Type B pancreatic cell (in vitro differentiated cells): Measurements from ENCODE around the gene ABCC12. TPM values are rescaled to one million over a fixed set of nuclear protein-coding genes. Genes with fewer than 3 reads are reported as not detected.

Experiments used
- DNase-seq: peaks from one replicate; pipeline ENCODE4 v3.0.0; 2021; ENCODE audit warnings: mixed read lengths; ENCODE audit not compliant: unreplicated experiment; ENCODE audit errors: extremely low spot score
- H3K27ac Mint-ChIP-seq: 2 replicates; pipeline ENCODE4 v1.8.0; 2021; ENCODE audit warnings: mild to moderate bottlenecking, mixed read lengths
- H3K27me3 Mint-ChIP-seq: 2 replicates; pipeline ENCODE4 v1.8.0; 2021; ENCODE audit warnings: mixed read lengths
- H3K36me3 Mint-ChIP-seq: 2 replicates; pipeline ENCODE4 v1.8.0; 2021; ENCODE audit warnings: mixed read lengths
- H3K4me1 Mint-ChIP-seq: one replicate; pipeline ENCODE4 v1.8.0; 2021; ENCODE audit warnings: mixed read lengths; ENCODE audit not compliant: unreplicated experiment
- H3K4me3 Mint-ChIP-seq: 2 replicates; pipeline ENCODE4 v1.8.0; 2021; ENCODE audit warnings: mild to moderate bottlenecking, mixed read lengths
- H3K9me3 Mint-ChIP-seq: 2 replicates; pipeline ENCODE4 v1.8.0; 2021; ENCODE audit warnings: mixed read lengths
- CTCF ChIP-seq: fragments of 200-600 bp; sonication (generic); conservative IDR thresholded peaks from 2 replicates; pipeline ENCODE4 v1.5.0; 2021; ENCODE audit warnings: antibody characterized with exemption, mild to moderate bottlenecking
- total RNA-seq: library from RNA; stranded (reverse); gene quantifications from 2 replicates; pipeline ENCODE4 v1.2.1, GENCODE V29; 2021; ENCODE audit warnings: low replicate concordance

ABCC12 gene
- total RNA-seq, 1 donor from 2014 or later: 0.10 TPM

DNA sequence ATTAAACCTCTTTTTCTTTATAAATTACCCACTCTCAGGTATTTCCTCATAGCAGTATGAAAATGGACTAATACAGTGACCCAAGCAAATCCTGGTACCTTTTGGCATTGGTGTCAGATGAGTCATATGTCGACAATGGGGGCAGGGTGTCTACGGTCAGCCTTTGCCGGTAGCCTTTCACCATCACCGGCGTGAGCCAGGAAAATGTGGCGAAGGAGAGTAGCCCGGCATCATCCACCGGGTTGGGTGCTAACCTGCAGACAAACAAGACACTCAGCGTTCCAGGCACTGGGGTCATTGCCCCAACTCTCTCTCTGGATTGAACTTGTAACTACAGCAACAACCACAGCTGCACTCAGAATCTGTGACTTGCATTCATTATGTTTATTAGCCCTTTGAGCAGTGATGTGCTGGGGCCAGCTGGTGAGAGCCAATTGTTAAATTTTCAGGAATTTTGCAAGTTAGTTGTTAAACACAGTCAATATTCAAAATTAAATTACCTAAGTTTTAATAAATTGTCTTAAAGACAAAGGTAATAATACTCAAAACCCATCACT is 11.9 kb downstream of the ABCC12 start:
- no peak for TF ChIP-seq CTCF
- peaks cover 8% of the 10 kb centered on the region for H3K27me3 Mint-ChIP-seq
- no peak for DNase-seq
- H3K9me3 Mint-ChIP-seq: no peaks in the 10 kb centered on the region
- no peak overlapping the region for H3K4me3 Mint-ChIP-seq
- H3K27ac Mint-ChIP-seq: no peak overlapping the region
- no peaks in the 10 kb centered on the region for H3K36me3 Mint-ChIP-seq
- H3K4me1 Mint-ChIP-seq: no peaks in the 10 kb centered on the region

DNA sequence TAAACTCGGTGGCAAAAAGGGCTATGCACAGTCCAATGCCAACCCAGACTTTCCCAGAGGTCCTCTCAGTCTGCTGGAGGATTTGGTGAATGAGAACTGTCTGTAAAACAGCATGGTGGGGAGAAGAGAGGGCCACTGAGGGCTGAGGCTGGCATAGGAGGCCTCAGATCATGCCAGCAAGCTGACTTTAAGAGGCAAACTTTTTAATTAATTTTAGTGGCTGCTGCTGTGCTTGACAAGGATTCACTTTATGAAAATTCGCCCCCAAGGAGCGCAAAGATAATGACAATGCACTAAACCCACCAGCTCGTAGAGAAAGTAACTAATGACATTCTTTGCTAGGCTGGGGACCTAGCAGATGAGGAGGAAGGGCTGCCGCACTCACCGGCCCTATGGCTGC is 15.0 kb downstream of the ABCC12 start:
- Mint-ChIP-seq H3K4me1 (no peaks in the 10 kb centered on the region), H3K9me3 (no peaks in the 10 kb centered on the region), H3K27ac (no peak overlapping the region), H3K36me3 (no peaks in the 10 kb centered on the region), H3K27me3 (peaks cover 5% of the 10 kb centered on the region), H3K4me3 (no peak overlapping the region)
- no peak for TF ChIP-seq CTCF
- DNase-seq: no peak

DNA sequence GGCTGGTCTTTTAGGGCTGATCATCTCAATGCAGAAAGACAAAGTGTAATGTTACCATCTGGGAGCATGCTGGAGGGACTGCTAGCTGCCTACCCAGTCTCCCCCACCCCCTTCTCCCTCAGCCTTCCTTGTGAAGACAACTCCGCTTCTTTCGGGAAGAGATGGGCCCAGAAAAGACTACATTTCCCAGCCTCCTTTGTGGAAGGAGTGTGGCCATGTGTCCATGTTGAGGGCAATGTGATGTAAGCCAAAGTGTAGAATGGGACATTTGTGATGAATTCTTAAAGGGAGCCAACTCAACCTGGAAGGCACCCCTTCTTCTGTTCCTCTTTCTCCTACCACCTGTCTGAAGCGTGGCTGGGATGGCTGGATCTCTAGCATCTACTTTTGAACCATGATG is 16.3 kb downstream of the ABCC12 start:
- no peaks in the 10 kb centered on the region for H3K36me3 Mint-ChIP-seq
- no peak for TF ChIP-seq CTCF
- no peak overlapping the region for H3K4me3 Mint-ChIP-seq
- no peak for DNase-seq
- H3K4me1 Mint-ChIP-seq: no peaks in the 10 kb centered on the region
- no peaks in the 10 kb centered on the region for H3K9me3 Mint-ChIP-seq
- H3K27me3 Mint-ChIP-seq: peaks cover 4% of the 10 kb centered on the region
- H3K27ac Mint-ChIP-seq: no peak overlapping the region

DNA sequence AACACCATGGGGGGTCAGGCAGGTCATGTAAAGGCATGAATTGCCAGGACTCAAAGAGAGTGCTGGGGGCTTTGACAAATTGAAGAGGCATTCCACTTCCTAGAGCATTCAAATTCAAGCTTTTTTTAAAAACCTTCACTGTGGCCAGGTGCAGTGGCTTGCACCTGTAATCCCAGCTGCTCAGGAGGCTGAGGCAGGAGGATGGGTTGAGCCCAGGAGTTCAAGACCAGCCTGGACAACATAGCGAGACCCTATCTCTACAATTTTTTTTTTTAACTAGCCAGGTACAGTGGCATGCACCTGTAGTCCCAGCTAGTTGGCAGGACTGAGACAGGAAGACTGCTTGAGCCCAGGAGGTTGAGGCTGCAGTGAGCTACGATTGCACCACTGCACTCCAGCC is 17.2 kb downstream of the ABCC12 start:
- Mint-ChIP-seq H3K36me3 (no peaks in the 10 kb centered on the region), H3K27me3 (peaks cover 3% of the 10 kb centered on the region), H3K4me1 (no peaks in the 10 kb centered on the region), H3K4me3 (no peak overlapping the region), H3K9me3 (no peaks in the 10 kb centered on the region), H3K27ac (no peak overlapping the region)
- no peak for DNase-seq
- TF ChIP-seq CTCF: no peak

GRCh38 chr16:48137822-48138221 is 18.0 kb downstream of the ABCC12 start:
- H3K27me3 Mint-ChIP-seq: peaks cover 3% of the 10 kb centered on the region
- no peak for TF ChIP-seq CTCF
- H3K9me3 Mint-ChIP-seq: no peaks in the 10 kb centered on the region
- H3K4me3 Mint-ChIP-seq: no peak overlapping the region
- peaks cover 1% of the 10 kb centered on the region for H3K4me1 Mint-ChIP-seq
- H3K36me3 Mint-ChIP-seq: no peaks in the 10 kb centered on the region
- DNase-seq: no peak
- H3K27ac Mint-ChIP-seq: no peak overlapping the region
